GM06990 (cell line): Measurements from ENCODE around the gene ANKRD11.
"Not testable (repeated sequence)": the region's sequence is repeated elsewhere in the genome, so short reads cannot be mapped to it uniquely, and the experiment has no call there.

ENCODE experiments used
- DNase-seq: peaks from one replicate; pipeline ENCODE4 v3.0.0-alpha.2; 2011; ENCODE audit not compliant: insufficient read length; ENCODE audit errors: extremely low read depth
- H3K27me3 ChIP-seq: replicated peaks from 2 replicates; pipeline ENCODE4 v1.6.0; 2011; ENCODE audit warnings: low read length; ENCODE audit not compliant: control insufficient read depth, insufficient read depth
- H3K36me3 ChIP-seq: 2 replicates; pipeline ENCODE4 v1.5.1; 2011; ENCODE audit warnings: low read length; ENCODE audit not compliant: control insufficient read depth, insufficient read depth
- H3K4me3 ChIP-seq: replicated peaks from 2 replicates; pipeline ENCODE4 v1.5.1; 2011; ENCODE audit warnings: low read depth, mild to moderate bottlenecking, control low read depth, low read length
- TF ChIP-seq, protein P1 (sequence below): IDR thresholded peaks from 2 replicates; pipeline ENCODE4 v1.5.1; 2011; ENCODE audit warnings: low read length, control low read depth, mild to moderate bottlenecking, inconsistent platforms; ENCODE audit not compliant: insufficient read depth, poor library complexity, severe bottlenecking

Gene ANKRD11

DNA sequence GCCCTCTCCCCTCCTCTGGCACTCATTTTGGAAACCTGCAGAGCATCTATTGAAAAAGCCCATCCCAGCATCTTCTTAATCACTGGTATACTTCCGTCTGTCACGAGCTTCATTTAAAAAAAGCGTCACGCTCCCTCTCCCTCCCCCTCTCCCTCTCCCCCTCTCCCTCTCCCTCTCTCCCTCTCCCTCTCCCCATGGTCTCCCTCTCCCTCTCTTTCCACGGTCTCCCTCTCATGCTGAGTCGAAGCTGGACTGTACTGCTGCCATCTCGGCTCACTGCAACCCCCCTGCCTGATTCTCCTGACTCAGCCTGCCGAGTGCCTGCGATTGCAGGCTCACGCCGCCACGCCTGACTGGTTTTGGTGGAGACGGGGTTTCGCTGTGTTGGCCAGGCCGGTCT, 28.5 kb downstream of the ANKRD11 start:
- H3K27me3 ChIP-seq, H3K36me3 ChIP-seq, H3K4me3 ChIP-seq, DNase-seq: not testable (repeated sequence)

DNA sequence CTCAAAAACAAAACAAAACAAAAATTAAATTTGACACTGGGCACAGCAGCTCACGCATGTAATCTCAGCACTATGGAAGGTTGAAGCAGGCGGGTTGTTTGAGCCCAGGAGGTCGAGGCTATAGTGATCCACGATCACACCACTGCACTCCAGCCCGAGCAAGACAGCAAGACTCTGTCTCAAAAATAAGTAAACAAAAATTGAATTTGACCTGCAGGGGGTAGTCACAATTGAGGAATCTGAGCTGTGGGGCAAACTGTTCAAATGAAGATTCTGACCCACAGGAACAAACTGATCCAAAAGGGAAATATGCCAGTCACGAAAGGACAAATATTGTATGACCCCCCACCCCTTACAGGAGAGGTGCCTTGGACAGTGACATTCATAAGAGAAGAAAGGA, 29.8 kb downstream of the ANKRD11 start:
- no peaks in the 10 kb centered on the region; the same call in 1 of the 2 replicates for H3K36me3 ChIP-seq
- no peaks in the 10 kb centered on the region for H3K27me3 ChIP-seq
- DNase-seq, result no peak
- H3K4me3 ChIP-seq, result no peak overlapping the region
- TF ChIP-seq, protein P1, sequence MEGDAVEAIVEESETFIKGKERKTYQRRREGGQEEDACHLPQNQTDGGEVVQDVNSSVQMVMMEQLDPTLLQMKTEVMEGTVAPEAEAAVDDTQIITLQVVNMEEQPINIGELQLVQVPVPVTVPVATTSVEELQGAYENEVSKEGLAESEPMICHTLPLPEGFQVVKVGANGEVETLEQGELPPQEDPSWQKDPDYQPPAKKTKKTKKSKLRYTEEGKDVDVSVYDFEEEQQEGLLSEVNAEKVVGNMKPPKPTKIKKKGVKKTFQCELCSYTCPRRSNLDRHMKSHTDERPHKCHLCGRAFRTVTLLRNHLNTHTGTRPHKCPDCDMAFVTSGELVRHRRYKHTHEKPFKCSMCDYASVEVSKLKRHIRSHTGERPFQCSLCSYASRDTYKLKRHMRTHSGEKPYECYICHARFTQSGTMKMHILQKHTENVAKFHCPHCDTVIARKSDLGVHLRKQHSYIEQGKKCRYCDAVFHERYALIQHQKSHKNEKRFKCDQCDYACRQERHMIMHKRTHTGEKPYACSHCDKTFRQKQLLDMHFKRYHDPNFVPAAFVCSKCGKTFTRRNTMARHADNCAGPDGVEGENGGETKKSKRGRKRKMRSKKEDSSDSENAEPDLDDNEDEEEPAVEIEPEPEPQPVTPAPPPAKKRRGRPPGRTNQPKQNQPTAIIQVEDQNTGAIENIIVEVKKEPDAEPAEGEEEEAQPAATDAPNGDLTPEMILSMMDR, result no peak

GRCh38 chr16:89458967-89459366, 31.4 kb downstream of the ANKRD11 start:
- DNase-seq, result no peak
- TF ChIP-seq, protein P1, result no peak
- H3K4me3 ChIP-seq, result no peak overlapping the region
- H3K27me3 ChIP-seq, result no peaks in the 10 kb centered on the region
- no peaks in the 10 kb centered on the region; the same call in 1 of the 2 replicates for H3K36me3 ChIP-seq

- no peaks in the 10 kb centered on the region for H3K27me3 ChIP-seq
- H3K36me3 ChIP-seq, result no peaks in the 10 kb centered on the region; the same call in 1 of the 2 replicates
- TF ChIP-seq, protein P1, result no peak
These were observed 31.8 kb downstream of the ANKRD11 start for GRCh38 chr16:89458551-89458950.

DNA sequence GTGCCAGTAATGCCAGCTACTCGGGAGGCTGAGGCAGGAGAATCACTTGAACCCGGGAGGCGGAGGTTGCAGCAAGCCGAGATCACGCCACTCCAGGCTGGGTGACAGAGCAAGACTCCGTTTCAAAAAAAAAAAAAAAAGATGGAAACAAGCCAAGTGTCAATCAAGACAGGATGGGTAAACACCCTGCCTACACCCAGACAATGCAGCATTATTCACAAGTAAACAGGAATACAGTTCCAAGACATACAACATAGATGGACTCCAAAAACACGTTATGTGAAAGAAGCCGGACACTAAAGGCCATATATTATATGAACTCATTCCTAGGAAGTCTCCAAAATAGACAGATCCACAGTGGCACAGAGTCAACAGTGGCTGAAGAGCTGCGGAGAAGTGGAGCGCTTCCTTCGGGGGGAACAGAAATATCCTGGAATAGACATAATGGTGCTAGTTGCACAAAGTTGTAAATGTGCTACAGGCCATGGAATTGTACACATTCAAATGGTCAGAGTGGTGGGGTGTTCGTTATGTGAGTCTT, 33.9 kb downstream of the ANKRD11 start:
- no peak overlapping the region for H3K4me3 ChIP-seq
- TF ChIP-seq, protein P1, result no peak
- DNase-seq, result no peak
- H3K36me3 ChIP-seq, result no peaks in the 10 kb centered on the region; the same call in 1 of the 2 replicates
- no peaks in the 10 kb centered on the region for H3K27me3 ChIP-seq

More at GRCh38 chr16:89458551-89458950, 31.8 kb downstream of the ANKRD11 start:
- DNase-seq, result no peak
- no peak overlapping the region for H3K4me3 ChIP-seq

DNA sequence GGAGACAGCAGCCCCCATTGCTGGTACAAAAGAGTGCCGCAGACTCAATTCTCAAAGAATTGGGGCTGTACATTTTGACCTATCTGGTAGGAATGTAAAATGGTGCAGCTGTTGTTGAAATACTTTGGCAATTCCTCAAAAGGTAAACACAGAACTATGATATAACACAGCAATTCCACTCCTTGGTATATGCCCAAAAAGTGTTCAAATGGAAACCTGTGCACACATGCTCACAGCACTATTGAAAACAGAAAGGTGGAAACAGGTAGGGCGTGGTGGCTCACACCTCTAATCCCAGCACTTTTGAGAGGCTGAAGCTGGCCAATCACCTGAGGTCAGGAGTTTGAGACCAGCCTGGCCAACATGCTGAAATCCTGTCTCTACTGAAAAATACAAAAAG, 34.7 kb downstream of the ANKRD11 start:
- Histone ChIP-seq H3K27me3 (no peaks in the 10 kb centered on the region), H3K36me3 (no peaks in the 10 kb centered on the region; the same call in 1 of the 2 replicates), H3K4me3 (no peak overlapping the region)
- no peak for DNase-seq
- TF ChIP-seq, protein P1, result no peak
